Measurements from ENCODE around the gene CREB3L4. TPM values are rescaled to one million over a fixed set of nuclear protein-coding genes. Genes with fewer than 3 reads are reported as not detected.

CREB3L4 gene
- total RNA-seq, 2 donors from 2014 or later = 0.66 to 14.0 TPM

DNA sequence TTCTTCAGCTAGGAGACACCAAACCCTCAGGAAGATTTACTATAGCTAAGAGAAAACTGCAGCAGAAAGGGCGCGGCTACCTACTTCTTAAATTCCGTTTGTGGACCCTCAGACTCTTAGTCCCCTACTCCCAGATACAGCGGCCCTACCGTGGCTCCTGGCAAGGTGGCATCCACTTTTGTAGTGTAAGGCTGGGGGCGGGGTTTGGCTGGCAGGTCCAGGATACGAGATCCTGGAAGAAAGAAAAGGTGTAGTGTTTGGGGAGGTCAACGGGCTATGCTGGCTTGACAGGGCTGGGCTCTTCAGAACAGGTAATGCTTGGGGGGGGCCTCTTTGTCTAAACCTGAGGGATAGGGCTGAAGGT is 280 bp downstream of the CREB3L4 start:
- Histone ChIP-seq H3K27me3 (no peaks in the 10 kb centered on the region), H3K4me1 (peaks cover 39% of the 10 kb centered on the region), H3K4me3 (peak overlapping the region; percentile 11 to 54), H3K36me3 (replicated peaks in 1 of 2; ENCODE audit: insufficient read depth in 1 of 2, low read depth in 2 of 2) (no peaks in the 10 kb centered on the region), H3K27ac (peak overlapping the region; percentile 67 to 92 (median 90)), H3K9me3 (no peaks in the 10 kb centered on the region)
- ATAC-seq (peak; percentile 24), DNase-seq (peak; percentile 77 to 87 (median 80))
- WGBS, 2 donors = 0 to 2% methylated on average over 8 of the region's 8 CpGs
- TF ChIP-seq POLR2A (IDR thresholded peaks at IDR 0.05) = no peak
- TF ChIP-seq, protein P1, sequence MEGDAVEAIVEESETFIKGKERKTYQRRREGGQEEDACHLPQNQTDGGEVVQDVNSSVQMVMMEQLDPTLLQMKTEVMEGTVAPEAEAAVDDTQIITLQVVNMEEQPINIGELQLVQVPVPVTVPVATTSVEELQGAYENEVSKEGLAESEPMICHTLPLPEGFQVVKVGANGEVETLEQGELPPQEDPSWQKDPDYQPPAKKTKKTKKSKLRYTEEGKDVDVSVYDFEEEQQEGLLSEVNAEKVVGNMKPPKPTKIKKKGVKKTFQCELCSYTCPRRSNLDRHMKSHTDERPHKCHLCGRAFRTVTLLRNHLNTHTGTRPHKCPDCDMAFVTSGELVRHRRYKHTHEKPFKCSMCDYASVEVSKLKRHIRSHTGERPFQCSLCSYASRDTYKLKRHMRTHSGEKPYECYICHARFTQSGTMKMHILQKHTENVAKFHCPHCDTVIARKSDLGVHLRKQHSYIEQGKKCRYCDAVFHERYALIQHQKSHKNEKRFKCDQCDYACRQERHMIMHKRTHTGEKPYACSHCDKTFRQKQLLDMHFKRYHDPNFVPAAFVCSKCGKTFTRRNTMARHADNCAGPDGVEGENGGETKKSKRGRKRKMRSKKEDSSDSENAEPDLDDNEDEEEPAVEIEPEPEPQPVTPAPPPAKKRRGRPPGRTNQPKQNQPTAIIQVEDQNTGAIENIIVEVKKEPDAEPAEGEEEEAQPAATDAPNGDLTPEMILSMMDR (IDR thresholded peaks at IDR 0.05) = no peak
- intact Hi-C loops (cut with DNase I) = no loop called here

DNA sequence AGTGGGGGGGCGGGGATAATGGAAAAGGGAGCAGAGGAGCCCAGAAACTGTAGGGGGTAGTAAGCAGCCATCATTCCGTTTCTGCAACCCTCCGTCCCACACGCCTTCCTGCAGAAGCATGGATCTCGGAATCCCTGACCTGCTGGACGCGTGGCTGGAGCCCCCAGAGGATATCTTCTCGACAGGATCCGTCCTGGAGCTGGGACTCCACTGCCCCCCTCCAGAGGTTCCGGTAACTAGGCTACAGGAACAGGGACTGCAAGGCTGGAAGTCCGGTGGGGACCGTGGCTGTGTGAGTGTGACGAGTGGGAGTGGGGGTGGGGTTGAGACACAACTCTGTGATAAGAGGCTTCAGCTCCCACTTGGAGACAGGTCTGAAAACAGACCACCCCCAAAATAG is 706 bp downstream of the CREB3L4 start:
- 1 to 11% methylated on average over 13 of the region's 13 CpGs for WGBS, 2 donors
- DNase-seq (no peak), ATAC-seq (no peak)
- H3K4me3 ChIP-seq = no peak overlapping the region
- H3K4me1 ChIP-seq = peaks cover 39% of the 10 kb centered on the region
- H3K9me3 ChIP-seq = no peaks in the 10 kb centered on the region
- TF ChIP-seq, protein P1 (IDR thresholded peaks at IDR 0.05) = no peak
- TF ChIP-seq POLR2A (IDR thresholded peaks at IDR 0.05) = no peak
- H3K36me3 ChIP-seq (replicated peaks in 1 of 2; ENCODE audit: insufficient read depth in 1 of 2, low read depth in 2 of 2) = no peaks in the 10 kb centered on the region
- intact Hi-C loops (cut with DNase I) = no loop called here
- H3K27me3 ChIP-seq = no peaks in the 10 kb centered on the region
- peak overlapping the region; percentile 67 to 92 (median 90) for H3K27ac ChIP-seq

DNA sequence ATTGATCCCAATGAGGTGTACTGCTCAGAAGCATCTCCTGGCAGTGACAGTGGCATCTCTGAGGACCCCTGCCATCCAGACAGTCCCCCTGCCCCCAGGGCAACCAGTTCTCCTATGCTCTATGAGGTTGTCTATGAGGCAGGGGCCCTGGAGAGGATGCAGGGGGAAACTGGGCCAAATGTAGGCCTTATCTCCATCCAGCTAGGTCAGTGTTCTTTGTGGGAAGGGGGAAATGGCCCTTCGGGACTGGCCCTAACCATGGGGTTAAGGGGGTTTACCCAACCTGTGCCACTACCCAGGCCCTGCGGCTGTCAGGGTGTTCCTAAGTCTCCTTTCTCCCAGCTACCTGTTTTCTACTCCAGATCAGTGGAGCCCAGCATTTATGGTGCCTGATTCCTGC is 1.3 kb downstream of the CREB3L4 start:
- ATAC-seq (no peak), DNase-seq (no peak)
- Histone ChIP-seq H3K4me1 (peaks cover 36% of the 10 kb centered on the region), H3K27ac (peak overlapping the region in 3 of 4 donors; percentile 89 to 92 (median 91)), H3K36me3 (replicated peaks in 1 of 2; ENCODE audit: insufficient read depth in 1 of 2, low read depth in 2 of 2) (peaks cover 0 to 3% of the 10 kb centered on the region in 2 donors), H3K4me3 (no peak overlapping the region), H3K9me3 (no peaks in the 10 kb centered on the region), H3K27me3 (no peaks in the 10 kb centered on the region)
- 93% methylated on average over 2 of the region's 2 CpGs; no CpG with 5 or more reads in 1 of the 2 donors for WGBS, 2 donors
- intact Hi-C loops (cut with DNase I) = no loop called here
- TF ChIP-seq, protein P1 (IDR thresholded peaks at IDR 0.05) = no peak
- no peak for TF ChIP-seq POLR2A (IDR thresholded peaks at IDR 0.05)

DNA sequence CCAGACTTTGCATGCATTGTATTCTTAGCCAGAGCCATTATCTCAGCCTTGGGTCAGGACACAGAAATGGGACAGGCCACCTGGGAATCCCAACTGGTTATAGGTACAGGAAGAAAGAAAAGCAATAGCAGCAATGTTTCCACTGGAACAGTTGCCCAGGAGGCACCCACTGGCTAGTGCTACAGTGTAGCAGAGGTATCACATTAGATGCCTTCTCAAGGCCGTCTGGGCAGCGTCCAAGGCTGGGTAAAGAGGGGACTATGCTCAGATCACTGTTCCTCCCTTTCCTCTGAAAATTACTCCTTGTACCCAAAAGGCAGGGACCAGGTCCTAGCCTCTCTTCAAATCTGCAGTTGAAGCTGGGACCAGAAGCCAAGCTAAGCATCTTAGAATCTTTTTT is 2.6 kb downstream of the CREB3L4 start:
- H3K4me3 ChIP-seq = no peak overlapping the region
- ATAC-seq = no peak
- intact Hi-C loops (cut with DNase I) = no loop called here
- H3K27me3 ChIP-seq = no peaks in the 10 kb centered on the region
- peaks cover 28% of the 10 kb centered on the region for H3K4me1 ChIP-seq
- DNase-seq = no peak
- H3K36me3 ChIP-seq (replicated peaks in 1 of 2; ENCODE audit: insufficient read depth in 1 of 2, low read depth in 2 of 2) = peaks cover 7 to 10% of the 10 kb centered on the region in 2 donors
- H3K9me3 ChIP-seq = no peaks in the 10 kb centered on the region
- no peak overlapping the region for H3K27ac ChIP-seq
- TF ChIP-seq POLR2A (IDR thresholded peaks at IDR 0.05) = no peak
- TF ChIP-seq, protein P1 (IDR thresholded peaks at IDR 0.05) = no peak
- WGBS, 2 donors = 36 to 48% methylated on average over 2 of the region's 2 CpGs

DNA sequence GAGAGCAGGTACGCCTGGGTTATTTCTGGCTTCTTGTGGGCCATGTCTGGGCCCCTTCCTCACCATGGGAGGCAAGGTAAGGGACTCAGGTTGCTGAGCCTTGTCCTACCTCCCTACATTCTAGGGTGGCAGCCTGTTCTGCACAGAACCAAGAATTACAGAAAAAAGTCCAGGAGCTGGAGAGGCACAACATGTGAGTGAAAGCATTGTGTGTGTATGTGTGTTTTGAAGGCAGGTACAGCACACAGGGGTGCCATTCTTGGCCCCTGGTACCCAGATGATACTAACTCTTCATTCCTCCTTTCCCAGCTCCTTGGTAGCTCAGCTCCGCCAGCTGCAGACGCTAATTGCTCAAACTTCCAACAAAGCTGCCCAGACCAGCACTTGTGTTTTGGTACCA is 5.4 kb downstream of the CREB3L4 start:
- H3K36me3 ChIP-seq (replicated peaks in 1 of 2; ENCODE audit: insufficient read depth in 1 of 2, low read depth in 2 of 2) = peaks cover 7 to 12% of the 10 kb centered on the region in 2 donors
- DNase-seq (no peak), ATAC-seq (no peak)
- H3K4me3 ChIP-seq = no peak overlapping the region
- H3K4me1 ChIP-seq = peaks cover 31% of the 10 kb centered on the region
- intact Hi-C loops (cut with DNase I) = no loop called here
- no peaks in the 10 kb centered on the region for H3K9me3 ChIP-seq
- WGBS, 2 donors = 89 to 96% methylated on average over 3 of the region's 3 CpGs
- no peak overlapping the region for H3K27ac ChIP-seq
- no peaks in the 10 kb centered on the region for H3K27me3 ChIP-seq
- TF ChIP-seq, protein P1 (IDR thresholded peaks at IDR 0.05) = no peak
- TF ChIP-seq POLR2A (IDR thresholded peaks at IDR 0.05) = peak in 1 of 3 donors; percentile 10
